GM19238 (cell line): ENCODE measurements around the gene FAM156A.
"Not testable (repeated sequence)": the region's sequence is repeated elsewhere in the genome, so short reads cannot be mapped to it uniquely, and the experiment has no call there.

ENCODE experiments used
- DNase-seq: peaks from one replicate; pipeline ENCODE4 v3.0.0; 2011; ENCODE audit warnings: low spot score; ENCODE audit not compliant: insufficient read length

The FAM156A gene

GRCh38 chrX:52905531-52905930 is 52.8 kb downstream of the FAM156A start:
- DNase-seq: not testable (repeated sequence)
